ENCODE data around the gene HAUS1. TPM values are rescaled to one million over a fixed set of nuclear protein-coding genes. Genes with fewer than 3 reads are reported as not detected.

The HAUS1 gene
- total and polyA plus RNA-seq, 2 donors (not counting 1 experiment from before 2014, with no cell fraction given), result 11.9 to 30.9 TPM

DNA sequence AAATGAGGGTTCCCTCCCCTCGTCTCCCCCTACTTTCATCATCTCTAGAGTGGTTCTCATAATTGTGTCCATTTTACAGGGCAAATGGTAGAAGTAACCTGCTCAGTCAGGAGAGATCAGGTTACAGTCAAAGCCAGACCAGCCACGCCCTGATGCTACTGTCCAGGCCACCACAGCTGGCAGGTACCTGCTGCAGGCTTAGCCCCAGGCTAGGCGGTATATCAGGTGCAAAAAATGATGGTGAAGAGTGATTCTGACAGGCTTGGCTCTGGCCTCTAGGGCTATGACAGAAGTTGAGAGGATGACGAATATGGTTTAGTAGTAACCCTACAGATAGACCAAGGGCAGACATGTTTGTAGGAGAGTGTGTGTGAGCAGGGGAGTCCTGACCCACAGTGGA lies 67.1 kb downstream of the HAUS1 start:
- no peaks in the 10 kb centered on the region for H3K27me3 ChIP-seq (replicated peaks in 1 of 4; ENCODE audit: control extremely low read depth in 1 of 4, control insufficient read depth in 3 of 4, insufficient read depth in 4 of 4, low read length in 3 of 4)
- no peaks in the 10 kb centered on the region for H3K9me3 Mint-ChIP-seq (ENCODE audit: insufficient read depth)
- peaks cover 47% of the 10 kb centered on the region for H3K4me1 Mint-ChIP-seq
- H3K4me3 Mint-ChIP-seq, result peak overlapping the region; percentile 6
- no peaks in the 10 kb centered on the region for H3K27me3 Mint-ChIP-seq
- no peaks in the 10 kb centered on the region for H3K9me3 ChIP-seq (ENCODE audit: control extremely low read depth in 1 of 3, control insufficient read depth in 2 of 3, insufficient read depth in 1 of 3, low read length in 2 of 3)
- H3K4me2 ChIP-seq (replicated peaks; ENCODE audit: low read depth, low read length, poor library complexity, severe bottlenecking), result no peak overlapping the region
- peaks cover 11% of the 10 kb centered on the region for H4K20me1 ChIP-seq (ENCODE audit: control insufficient read depth, insufficient read depth, low read length, poor library complexity, severe bottlenecking)
- no peaks in the 10 kb centered on the region for H3K36me3 ChIP-seq (replicated peaks in 1 of 2; ENCODE audit: control extremely low read depth in 1 of 2, control insufficient read depth in 1 of 2, extremely low read depth in 1 of 2, insufficient read depth in 2 of 2, low read length in 1 of 2)
- ATAC-seq (ENCODE audit: low read depth) (no peak), DNase-seq (no peak)
- no peak overlapping the region for H3K9ac ChIP-seq (ENCODE audit: low read length)
- no peak overlapping the region for H3K4me3 ChIP-seq (ENCODE audit: control extremely low read depth in 1 of 5, extremely low read depth in 1 of 5, insufficient read depth in 1 of 5, low read depth in 2 of 5, low read length in 4 of 5)
- H2AFZ ChIP-seq (ENCODE audit: insufficient read depth, low read depth, low read length, poor library complexity, severe bottlenecking), result no peak overlapping the region
- H3K79me2 ChIP-seq (ENCODE audit: control insufficient read depth, insufficient read depth, low read length), result peaks cover 25% of the 10 kb centered on the region
- peak overlapping the region in 1 of 2 donors; percentile 9 for H3K27ac ChIP-seq (ENCODE audit: low read length in 2 of 2)
- peak overlapping the region; percentile 28 for H3K27ac Mint-ChIP-seq
- 100% methylated on average over 3 of the region's 4 CpGs for WGBS (ENCODE audit: insufficient coverage)
- TF ChIP-seq CTCF (IDR thresholded peaks at IDR 0.05) (no peak), EZH2 (IDR thresholded peaks at IDR 0.05; ENCODE audit: borderline replicate concordance, insufficient read depth, low read depth, low read length, poor library complexity, severe bottlenecking) (no peak)
- intact Hi-C loops (cut with micrococcal nuclease), result loop anchor here (5.0 to 10.0 kb wide), 2 partner anchors 484 to 1763 kb away; partner anchors contain the start of gene SMAD2
- peaks cover 26 to 46% of the 10 kb centered on the region in 2 donors for H3K4me1 ChIP-seq (ENCODE audit: control insufficient read depth in 2 of 2, insufficient read depth in 2 of 2, low read length in 2 of 2)
- CTCF ChIA-PET, result interaction anchor here (0.9 to 3.2 kb wide), 3 partner anchors 13 to 487 kb away, joined by 4 to 46 read pairs (median 21); partner anchors contain the start of gene LOXHD1
- POLR2A ChIA-PET, result no interaction called here
